PFSK-1 (cell line): ENCODE measurements around the gene USP30.
A peak's percentile ranks its signal among the peaks of the same experiment; 100 is the strongest.

Experiments
- FOXP2 ChIP-seq: optimal IDR thresholded peaks from 2 replicates; pipeline ENCODE3; 2011; ENCODE audit warnings: borderline replicate concordance, control low read depth, inconsistent platforms; ENCODE audit not compliant: insufficient read depth; ENCODE audit errors: extremely low read length, extremely low read depth
- POLR2AphosphoS5 ChIP-seq: IDR thresholded peaks from 2 replicates; pipeline ENCODE4 v1.6.1; 2012; ENCODE audit warnings: low read depth, mild to moderate bottlenecking, control low read depth, low read length, moderate library complexity
- SIN3A ChIP-seq: IDR thresholded peaks from 2 replicates; pipeline ENCODE4 v1.6.1; 2012; ENCODE audit warnings: mild to moderate bottlenecking, low read length, moderate library complexity, borderline replicate concordance; ENCODE audit not compliant: insufficient read depth
- TAF1 ChIP-seq: IDR thresholded peaks from 2 replicates; pipeline ENCODE4 v1.6.1; 2012; ENCODE audit warnings: low read length, control low read depth, borderline replicate concordance; ENCODE audit not compliant: insufficient read depth
- TF ChIP-seq, protein P1 (sequence below), 2 experiments: IDR thresholded peaks; 2 replicates each; pipeline versions ENCODE4 v1.6.1 to v1.8.0; 2011 to 2012; ENCODE audit warnings: low read depth in 2 of 2, low read length in 2 of 2, control low read depth in 1 of 2, inconsistent platforms in 1 of 2, mild to moderate bottlenecking in 1 of 2, moderate library complexity in 1 of 2; ENCODE audit not compliant: insufficient read depth in 1 of 2

Gene USP30

DNA sequence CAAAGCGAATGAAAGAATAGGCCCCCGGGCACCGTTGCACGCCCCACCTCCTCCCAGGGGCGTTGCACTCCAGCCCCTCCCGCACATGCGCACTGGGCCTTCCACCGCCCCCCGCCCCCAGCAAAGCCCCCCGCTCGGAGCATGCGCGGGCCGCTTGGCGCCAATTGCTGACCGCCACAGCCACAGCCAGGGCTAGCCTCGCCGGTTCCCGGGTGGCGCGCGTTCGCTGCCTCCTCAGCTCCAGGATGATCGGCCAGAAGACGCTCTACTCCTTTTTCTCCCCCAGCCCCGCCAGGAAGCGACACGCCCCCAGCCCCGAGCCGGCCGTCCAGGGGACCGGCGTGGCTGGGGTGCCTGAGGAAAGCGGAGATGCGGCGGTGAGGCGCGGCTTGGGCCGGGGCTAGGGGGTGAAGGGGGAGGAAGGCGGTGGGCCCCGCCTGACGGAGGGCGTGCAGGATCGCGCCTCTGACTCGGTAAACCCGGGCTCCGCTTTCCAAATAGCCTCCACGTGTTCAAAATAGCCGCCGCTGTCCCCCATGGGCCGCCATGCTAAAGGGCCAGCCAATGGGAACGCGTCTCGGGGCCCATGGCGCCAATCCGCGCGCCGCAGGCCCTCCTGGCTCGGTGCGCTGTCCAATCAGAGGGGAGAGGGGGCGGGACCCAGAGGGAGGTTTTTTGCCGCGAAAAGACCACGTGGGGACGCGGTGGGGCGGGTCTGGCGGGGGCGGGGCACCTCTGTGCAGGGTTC, 45.2 kb downstream of the USP30 start, which contains the start of gene UNG:
Gene UNG (plus strand): TSS at position 163 of the 748 bp plus-strand sequence. CDS start 83 bp downstream, at position 246.
- peak; percentile 57 for TF ChIP-seq POLR2AphosphoS5
- TF ChIP-seq FOXP2, result peak; percentile 13
- no peak; the same call in none of the 2 replicates for TF ChIP-seq SIN3A
- no peak for TF ChIP-seq TAF1
- TF ChIP-seq, protein P1, sequence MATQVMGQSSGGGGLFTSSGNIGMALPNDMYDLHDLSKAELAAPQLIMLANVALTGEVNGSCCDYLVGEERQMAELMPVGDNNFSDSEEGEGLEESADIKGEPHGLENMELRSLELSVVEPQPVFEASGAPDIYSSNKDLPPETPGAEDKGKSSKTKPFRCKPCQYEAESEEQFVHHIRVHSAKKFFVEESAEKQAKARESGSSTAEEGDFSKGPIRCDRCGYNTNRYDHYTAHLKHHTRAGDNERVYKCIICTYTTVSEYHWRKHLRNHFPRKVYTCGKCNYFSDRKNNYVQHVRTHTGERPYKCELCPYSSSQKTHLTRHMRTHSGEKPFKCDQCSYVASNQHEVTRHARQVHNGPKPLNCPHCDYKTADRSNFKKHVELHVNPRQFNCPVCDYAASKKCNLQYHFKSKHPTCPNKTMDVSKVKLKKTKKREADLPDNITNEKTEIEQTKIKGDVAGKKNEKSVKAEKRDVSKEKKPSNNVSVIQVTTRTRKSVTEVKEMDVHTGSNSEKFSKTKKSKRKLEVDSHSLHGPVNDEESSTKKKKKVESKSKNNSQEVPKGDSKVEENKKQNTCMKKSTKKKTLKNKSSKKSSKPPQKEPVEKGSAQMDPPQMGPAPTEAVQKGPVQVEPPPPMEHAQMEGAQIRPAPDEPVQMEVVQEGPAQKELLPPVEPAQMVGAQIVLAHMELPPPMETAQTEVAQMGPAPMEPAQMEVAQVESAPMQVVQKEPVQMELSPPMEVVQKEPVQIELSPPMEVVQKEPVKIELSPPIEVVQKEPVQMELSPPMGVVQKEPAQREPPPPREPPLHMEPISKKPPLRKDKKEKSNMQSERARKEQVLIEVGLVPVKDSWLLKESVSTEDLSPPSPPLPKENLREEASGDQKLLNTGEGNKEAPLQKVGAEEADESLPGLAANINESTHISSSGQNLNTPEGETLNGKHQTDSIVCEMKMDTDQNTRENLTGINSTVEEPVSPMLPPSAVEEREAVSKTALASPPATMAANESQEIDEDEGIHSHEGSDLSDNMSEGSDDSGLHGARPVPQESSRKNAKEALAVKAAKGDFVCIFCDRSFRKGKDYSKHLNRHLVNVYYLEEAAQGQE (IDR thresholded peaks at IDR 0.05; ENCODE audit: insufficient read depth in 1 of 2, low read depth in 2 of 2, low read length in 2 of 2), result no peak

GRCh38 chr12:109098183-109098604, 45.8 kb downstream of the USP30 start:
- TF ChIP-seq TAF1, result no peak
- no peak; the same call in 1 of the 2 replicates for TF ChIP-seq SIN3A

- TF ChIP-seq SIN3A, result no peak
- TF ChIP-seq FOXP2, result no peak
- TF ChIP-seq, protein P1 (IDR thresholded peaks at IDR 0.05; ENCODE audit: insufficient read depth in 1 of 2, low read depth in 2 of 2, low read length in 2 of 2), result no peak
- no peak for TF ChIP-seq TAF1
- no peak for TF ChIP-seq POLR2AphosphoS5
Observed at GRCh38 chr12:109098651-109099050, 46.3 kb downstream of the USP30 start.

DNA sequence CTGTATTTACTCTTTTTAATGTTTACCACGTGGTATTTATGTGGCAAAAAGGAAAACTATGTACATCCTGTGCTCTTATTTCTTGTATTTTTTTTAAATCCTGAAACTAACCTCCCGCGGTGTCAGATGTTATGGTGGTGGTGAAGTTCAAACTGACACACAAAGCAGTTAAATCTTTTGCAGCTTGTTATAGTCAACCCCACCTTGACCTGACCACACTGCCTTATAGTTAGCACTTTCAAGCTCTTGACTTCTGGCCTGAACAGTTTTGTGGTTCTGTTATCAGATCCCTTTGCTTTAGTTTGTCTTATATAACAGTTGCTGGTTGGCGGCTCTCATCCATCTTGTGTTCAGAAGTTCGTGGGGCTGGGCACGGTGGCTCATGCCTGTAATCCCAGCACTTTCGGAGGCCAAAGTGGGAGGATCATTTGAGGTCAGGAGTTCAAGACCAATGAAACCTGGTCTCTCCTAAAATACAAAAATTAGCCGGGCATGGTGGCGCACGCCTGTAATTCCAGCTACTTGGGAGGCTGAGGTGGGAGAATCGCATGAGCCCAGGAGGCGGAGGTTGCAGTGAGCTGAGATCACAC, 47.1 kb downstream of the USP30 start:
- TF ChIP-seq, protein P1 (IDR thresholded peaks at IDR 0.05; ENCODE audit: insufficient read depth in 1 of 2, low read depth in 2 of 2, low read length in 2 of 2), result no peak
- TF ChIP-seq TAF1, result no peak
- no peak for TF ChIP-seq FOXP2
- TF ChIP-seq SIN3A, result no peak
- no peak for TF ChIP-seq POLR2AphosphoS5

DNA sequence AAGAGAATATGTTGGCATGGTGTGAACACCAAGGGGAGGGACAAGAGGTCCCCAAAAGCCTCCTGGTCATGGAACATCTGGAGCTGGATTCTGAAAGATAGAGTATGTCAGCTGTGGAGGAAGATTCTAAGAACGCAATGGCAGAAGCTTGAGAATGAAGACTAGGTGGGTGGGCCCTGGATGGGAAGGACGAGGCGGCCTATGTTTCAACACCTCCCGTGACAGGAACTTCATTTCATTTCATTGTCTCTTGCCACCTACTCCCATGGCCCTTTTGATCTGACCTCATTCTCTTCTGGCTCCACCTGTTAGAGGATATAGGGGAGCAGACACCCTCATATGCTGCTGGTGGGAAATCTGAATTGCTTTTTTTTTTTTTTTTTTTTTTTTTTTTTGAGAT, 48.4 kb downstream of the USP30 start:
- TF ChIP-seq FOXP2 (no peak), TAF1 (no peak), POLR2AphosphoS5 (no peak), SIN3A (no peak)
- TF ChIP-seq, protein P1 (IDR thresholded peaks at IDR 0.05; ENCODE audit: insufficient read depth in 1 of 2, low read depth in 2 of 2, low read length in 2 of 2), result no peak
